Fibroblast of lung (primary cell): ENCODE results near the gene AHCYL1. TPM values are rescaled to one million over a fixed set of nuclear protein-coding genes. Genes with fewer than 3 reads are reported as not detected.

Experiments used
- DNase-seq, 2 donors: peaks; one replicate each; pipeline versions ENCODE4 v3.0.0 to v3.0.0-alpha.2; 2010; ENCODE audit warnings: low read depth in 2 of 2
- H2AFZ ChIP-seq: 2 replicates; pipeline ENCODE4 v1.5.1; 2012; ENCODE audit warnings: low read length, control low read depth, inconsistent platforms
- H3K27ac ChIP-seq: 2 replicates; pipeline ENCODE4 v1.5.1; 2011; ENCODE audit warnings: low read length, control low read depth; ENCODE audit not compliant: insufficient read depth
- H3K27me3 ChIP-seq: 2 replicates; pipeline ENCODE4 v1.5.1; 2011; ENCODE audit warnings: mild to moderate bottlenecking, low read length; ENCODE audit not compliant: control insufficient read depth, insufficient read depth
- H3K36me3 ChIP-seq: 2 replicates; pipeline ENCODE4 v1.5.1; 2011; ENCODE audit warnings: low read length; ENCODE audit not compliant: control insufficient read depth, insufficient read depth
- H3K4me1 ChIP-seq: 2 replicates; pipeline ENCODE4 v1.5.1; 2011; ENCODE audit warnings: low read length; ENCODE audit not compliant: control insufficient read depth, insufficient read depth; ENCODE audit errors: extremely low read depth
- H3K4me2 ChIP-seq: 2 replicates; pipeline ENCODE4 v1.5.1; 2011; ENCODE audit warnings: low read length, control low read depth; ENCODE audit not compliant: insufficient read depth; ENCODE audit errors: extremely low read depth
- H3K4me3 ChIP-seq, 4 experiments: fragments of 200-600 bp in 1 of 4; sonication (generic) in 1 of 4; replicated peaks in 1 of 4; 2 replicates each; pipeline ENCODE4 v1.5.1; 2011 to 2016; ENCODE audit warnings: low read length in 4 of 4, low read depth in 3 of 4, mild to moderate bottlenecking in 3 of 4, control low read depth in 2 of 4, inconsistent platforms in 1 of 4, mixed read lengths in 1 of 4; ENCODE audit not compliant: insufficient read depth in 1 of 4; ENCODE audit errors: control extremely low read depth in 1 of 4
- H3K79me2 ChIP-seq: 2 replicates; pipeline ENCODE4 v1.5.1; 2012; ENCODE audit warnings: mild to moderate bottlenecking, low read length, inconsistent platforms; ENCODE audit not compliant: control insufficient read depth, insufficient read depth
- H3K9ac ChIP-seq: 2 replicates; pipeline ENCODE4 v1.5.1; 2011; ENCODE audit warnings: mild to moderate bottlenecking, low read length, control low read depth; ENCODE audit not compliant: insufficient read depth
- H3K9me3 ChIP-seq: 2 replicates; pipeline ENCODE4 v1.5.1; 2012; ENCODE audit warnings: low read depth, low read length; ENCODE audit not compliant: control insufficient read depth, insufficient read depth
- H4K20me1 ChIP-seq: 2 replicates; pipeline ENCODE4 v1.5.1; 2011; ENCODE audit warnings: low read length; ENCODE audit not compliant: control insufficient read depth, insufficient read depth; ENCODE audit errors: extremely low read depth
- EZH2 ChIP-seq: IDR thresholded peaks from 2 replicates; pipeline ENCODE4 v1.5.1; 2012; ENCODE audit warnings: low read length, control low read depth, mild to moderate bottlenecking; ENCODE audit errors: missing control alignments
- polyA plus RNA-seq, 2 donors: library from polyadenylated mRNA; depleted of rRNA in 1 of 2; stranded (reverse) in 1 of 2; unstranded in 1 of 2; fragments of >200 nt; gene quantifications; 2 replicates each; pipeline ENCODE4 v1.2.1, GENCODE V29; 2011 to 2012; ENCODE audit warnings: missing spikeins in 1 of 2
- total RNA-seq: library from RNA; depleted of rRNA; stranded (reverse); fragments of >200 nt; gene quantifications from 2 replicates; pipeline ENCODE4 v1.2.1, GENCODE V29; 2014
- TF ChIP-seq, protein P1 (sequence below), 2 donors: IDR thresholded peaks in 1 of 2; conservative IDR thresholded peaks in 1 of 2; 1 replicate in 1 of 2; 2 replicates in 1 of 2; pipeline ENCODE4 v1.5.1; 2011 to 2012; ENCODE audit warnings: low read length in 2 of 2, control low read depth in 1 of 2, inconsistent platforms in 1 of 2, low read depth in 1 of 2, mild to moderate bottlenecking in 1 of 2

The AHCYL1 gene
- total and polyA plus RNA-seq, 2 donors (not counting 1 experiment from before 2014, with no cell fraction given), result 70.5 to 83.3 TPM

DNA sequence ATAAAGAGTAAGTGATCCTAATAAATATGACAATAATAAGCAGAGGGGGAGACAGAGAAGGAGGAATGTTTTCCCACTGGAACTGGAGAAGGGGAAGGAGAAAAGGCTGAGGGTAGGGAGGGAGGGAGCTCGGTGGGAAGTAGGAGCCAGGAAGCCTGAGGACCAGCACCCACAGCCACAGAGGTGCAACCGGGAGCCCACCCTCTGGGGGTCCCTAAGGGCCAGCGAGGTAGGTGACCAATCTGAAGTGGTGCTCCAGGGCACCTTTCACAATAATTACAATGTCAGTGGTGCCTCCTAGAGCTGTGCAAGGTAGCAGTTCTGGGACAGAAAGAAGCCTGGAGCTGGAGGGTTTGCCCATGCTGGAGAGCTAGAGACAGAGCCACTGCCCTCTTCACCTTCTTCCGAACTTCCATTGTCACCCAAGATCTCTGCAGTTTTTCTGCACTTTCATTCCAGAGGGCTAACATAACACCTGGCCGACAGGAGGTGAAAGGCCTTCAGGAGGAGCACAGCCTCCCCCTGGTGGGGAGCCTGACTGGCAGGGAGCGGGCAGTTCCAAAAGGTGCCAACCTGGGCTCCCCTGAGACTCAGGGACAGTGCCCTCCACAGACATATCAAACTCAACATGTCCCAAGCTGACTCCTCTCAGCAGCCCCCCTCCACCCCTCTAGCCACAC lies 4.1 kb upstream of the AHCYL1 start:
- no peaks in the 10 kb centered on the region for H4K20me1 ChIP-seq
- DNase-seq, result no peak
- H3K4me3 ChIP-seq, result no peak overlapping the region
- no peaks in the 10 kb centered on the region for H3K36me3 ChIP-seq
- no peak overlapping the region for H3K9ac ChIP-seq
- TF ChIP-seq EZH2, result no peak
- TF ChIP-seq, protein P1, sequence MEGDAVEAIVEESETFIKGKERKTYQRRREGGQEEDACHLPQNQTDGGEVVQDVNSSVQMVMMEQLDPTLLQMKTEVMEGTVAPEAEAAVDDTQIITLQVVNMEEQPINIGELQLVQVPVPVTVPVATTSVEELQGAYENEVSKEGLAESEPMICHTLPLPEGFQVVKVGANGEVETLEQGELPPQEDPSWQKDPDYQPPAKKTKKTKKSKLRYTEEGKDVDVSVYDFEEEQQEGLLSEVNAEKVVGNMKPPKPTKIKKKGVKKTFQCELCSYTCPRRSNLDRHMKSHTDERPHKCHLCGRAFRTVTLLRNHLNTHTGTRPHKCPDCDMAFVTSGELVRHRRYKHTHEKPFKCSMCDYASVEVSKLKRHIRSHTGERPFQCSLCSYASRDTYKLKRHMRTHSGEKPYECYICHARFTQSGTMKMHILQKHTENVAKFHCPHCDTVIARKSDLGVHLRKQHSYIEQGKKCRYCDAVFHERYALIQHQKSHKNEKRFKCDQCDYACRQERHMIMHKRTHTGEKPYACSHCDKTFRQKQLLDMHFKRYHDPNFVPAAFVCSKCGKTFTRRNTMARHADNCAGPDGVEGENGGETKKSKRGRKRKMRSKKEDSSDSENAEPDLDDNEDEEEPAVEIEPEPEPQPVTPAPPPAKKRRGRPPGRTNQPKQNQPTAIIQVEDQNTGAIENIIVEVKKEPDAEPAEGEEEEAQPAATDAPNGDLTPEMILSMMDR (conservative IDR thresholded peaks at IDR 0.05 in 1 of 2, IDR thresholded peaks at IDR 0.05 in 1 of 2; ENCODE audit: low read depth in 1 of 2, low read length in 2 of 2), result peak; percentile 21 to 43
- peaks cover 29% of the 10 kb centered on the region for H3K4me1 ChIP-seq
- H3K4me2 ChIP-seq, result no peak overlapping the region
- H3K27me3 ChIP-seq, result no peaks in the 10 kb centered on the region
- H3K79me2 ChIP-seq, result peaks cover 6% of the 10 kb centered on the region
- no peaks in the 10 kb centered on the region for H3K9me3 ChIP-seq
- no peak overlapping the region for H2AFZ ChIP-seq
- H3K27ac ChIP-seq, result no peak overlapping the region

DNA sequence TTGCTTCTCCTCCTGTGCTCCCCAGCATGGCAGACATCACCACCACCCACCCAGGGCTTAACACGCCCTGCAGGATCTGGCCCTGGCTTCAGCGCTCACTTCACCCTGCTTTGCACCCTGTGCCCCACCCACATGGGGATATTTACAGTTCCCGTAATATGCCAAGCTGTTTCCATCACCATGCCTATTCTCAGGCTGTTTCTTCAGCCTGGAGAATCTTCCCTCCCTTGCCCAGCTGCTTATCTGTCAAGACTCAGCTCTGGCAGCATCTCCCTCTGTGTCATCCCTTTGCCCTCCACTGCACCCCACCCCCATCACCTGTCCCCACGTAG lies 3.6 kb upstream of the AHCYL1 start:
- no peak overlapping the region for H3K27ac ChIP-seq
- H3K9ac ChIP-seq, result no peak overlapping the region
- no peak for DNase-seq
- H3K4me3 ChIP-seq, result no peak overlapping the region
- no peak overlapping the region for H2AFZ ChIP-seq
- no peak for TF ChIP-seq EZH2
- TF ChIP-seq, protein P1 (conservative IDR thresholded peaks at IDR 0.05 in 1 of 2, IDR thresholded peaks at IDR 0.05 in 1 of 2; ENCODE audit: low read depth in 1 of 2, low read length in 2 of 2), result no peak
- peaks cover 25% of the 10 kb centered on the region for H3K4me1 ChIP-seq
- no peaks in the 10 kb centered on the region for H3K27me3 ChIP-seq
- no peaks in the 10 kb centered on the region for H3K36me3 ChIP-seq
- H3K79me2 ChIP-seq, result peaks cover 11% of the 10 kb centered on the region
- no peak overlapping the region for H3K4me2 ChIP-seq
- no peaks in the 10 kb centered on the region for H4K20me1 ChIP-seq
- no peaks in the 10 kb centered on the region for H3K9me3 ChIP-seq

DNA sequence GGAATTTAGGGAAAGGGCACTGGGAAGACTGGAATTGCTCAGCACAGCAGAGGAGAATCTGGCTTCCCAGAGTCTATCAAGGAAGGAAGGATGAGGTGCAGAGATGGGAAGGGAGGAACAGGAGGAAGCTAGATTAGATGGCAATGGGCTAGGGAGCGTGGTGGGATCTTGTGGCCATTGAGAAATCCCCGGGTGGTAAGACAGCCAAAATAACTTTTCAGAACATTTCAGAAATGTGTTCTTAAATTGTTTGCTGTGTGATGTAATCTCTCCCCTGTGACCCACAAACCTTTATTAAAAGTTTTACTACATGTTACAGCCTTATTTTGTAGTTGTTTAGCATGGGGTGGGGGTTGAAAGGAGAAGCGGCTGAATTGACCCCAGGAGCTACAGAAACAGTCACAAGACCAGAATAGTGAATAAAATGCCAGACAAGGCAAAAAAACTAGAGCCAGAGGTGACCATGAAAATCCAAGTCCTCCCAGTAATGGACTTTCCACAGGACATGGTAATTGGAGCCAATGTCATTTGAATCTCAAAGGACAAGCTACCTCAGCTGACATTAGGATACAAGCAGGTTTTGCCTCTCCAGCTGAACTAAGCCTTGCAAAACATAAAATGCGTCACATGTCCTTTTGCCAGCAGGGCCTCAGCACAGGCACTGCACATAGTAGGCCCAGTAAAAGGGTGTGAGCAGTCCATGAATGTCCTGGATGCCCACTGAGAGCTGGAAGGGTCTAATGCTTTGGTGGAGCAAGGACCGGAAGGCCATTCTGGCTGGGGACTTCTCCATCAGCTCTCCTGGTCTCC lies 980 bp upstream of the AHCYL1 start:
- no peak overlapping the region for H3K4me3 ChIP-seq
- peaks cover 20% of the 10 kb centered on the region for H3K4me1 ChIP-seq
- no peaks in the 10 kb centered on the region for H4K20me1 ChIP-seq
- H3K36me3 ChIP-seq, result no peaks in the 10 kb centered on the region
- H3K79me2 ChIP-seq, result peaks cover 33% of the 10 kb centered on the region
- H2AFZ ChIP-seq, result peak overlapping the region; percentile 71
- no peak overlapping the region for H3K9ac ChIP-seq
- no peak overlapping the region for H3K4me2 ChIP-seq
- TF ChIP-seq, protein P1 (conservative IDR thresholded peaks at IDR 0.05 in 1 of 2, IDR thresholded peaks at IDR 0.05 in 1 of 2; ENCODE audit: low read depth in 1 of 2, low read length in 2 of 2), result no peak
- no peak for TF ChIP-seq EZH2
- peak in 1 of 2 donors; percentile 47 for DNase-seq
- H3K27me3 ChIP-seq, result no peaks in the 10 kb centered on the region
- peak overlapping the region; percentile 97 for H3K27ac ChIP-seq
- no peaks in the 10 kb centered on the region for H3K9me3 ChIP-seq
